GM19240 (cell line): ENCODE measurements around the gene KDM4D.
"Not testable (repeated sequence)": the region's sequence is repeated elsewhere in the genome, so short reads cannot be mapped to it uniquely, and the experiment has no call there.

Experiments
- DNase-seq: peaks from one replicate; pipeline ENCODE4 v3.0.0; 2011; ENCODE audit warnings: low spot score; ENCODE audit not compliant: insufficient read length

Gene KDM4D

DNA sequence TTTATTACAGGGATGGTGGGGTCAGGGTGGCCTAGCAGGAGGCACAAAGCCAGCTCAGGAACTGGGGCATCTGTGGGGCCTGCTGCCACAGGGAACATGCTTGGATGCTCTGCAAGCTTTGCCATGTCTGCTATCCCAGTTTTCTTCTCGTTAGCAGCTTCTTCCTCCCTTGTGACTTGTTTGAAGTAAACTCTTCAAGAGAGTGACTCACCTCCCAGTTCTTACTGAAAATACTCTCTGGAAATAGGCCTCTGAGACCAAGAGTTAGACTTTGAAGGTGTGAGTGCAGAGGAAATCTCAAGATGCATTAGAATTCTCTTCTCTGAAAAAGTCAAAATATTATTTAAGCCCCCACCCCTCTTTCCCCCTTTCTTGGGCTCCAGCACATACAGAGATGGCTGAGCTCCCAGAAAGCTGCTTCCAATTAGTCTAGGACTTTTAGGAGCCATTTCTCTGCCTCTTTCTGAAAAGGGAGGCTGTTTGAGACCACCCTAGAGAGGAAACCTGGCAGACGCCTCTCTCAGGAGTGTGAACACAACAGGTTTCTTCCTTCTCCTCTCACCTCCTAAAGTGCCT lies 15.3 kb upstream of the KDM4D start:
- no peak for DNase-seq

DNA sequence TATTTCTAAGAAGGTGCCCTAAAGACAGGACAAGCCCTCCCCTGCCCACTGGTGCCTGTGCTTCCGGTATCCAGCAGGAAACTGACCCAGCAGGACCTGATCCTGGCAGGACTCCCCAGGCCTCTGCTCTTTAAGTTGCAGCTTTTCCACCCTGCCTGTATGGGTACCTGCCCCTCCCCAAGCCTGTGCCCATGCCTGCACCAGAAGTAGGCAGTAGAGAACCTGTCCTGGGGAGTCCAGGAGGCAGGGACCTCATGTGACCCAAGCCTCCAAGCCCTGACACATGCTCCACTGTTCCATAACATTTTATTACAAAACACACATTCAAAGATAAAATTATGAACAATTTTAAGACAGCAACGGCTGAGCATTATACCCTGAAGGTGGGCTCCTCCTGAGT lies 14.3 kb upstream of the KDM4D start:
- DNase-seq: no peak

DNA sequence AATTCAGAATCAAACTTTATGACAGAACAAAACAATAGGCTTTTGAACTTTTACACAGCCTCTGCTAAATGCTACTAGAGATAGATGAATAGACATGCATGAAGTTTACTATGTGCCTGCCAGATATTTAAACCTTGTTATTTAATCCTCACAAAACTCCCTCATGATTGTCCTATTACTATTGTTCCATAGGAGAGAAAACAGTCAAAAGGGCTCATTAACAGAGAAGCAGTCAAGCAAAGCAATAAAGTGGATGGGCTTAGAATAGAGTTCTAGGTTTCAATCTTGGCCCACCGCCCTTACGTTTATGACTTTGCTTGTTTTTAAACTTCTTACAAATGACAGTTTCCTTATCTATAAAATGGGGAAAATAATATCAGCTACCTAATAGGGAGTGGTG lies 13.0 kb upstream of the KDM4D start:
- DNase-seq: no peak

DNA sequence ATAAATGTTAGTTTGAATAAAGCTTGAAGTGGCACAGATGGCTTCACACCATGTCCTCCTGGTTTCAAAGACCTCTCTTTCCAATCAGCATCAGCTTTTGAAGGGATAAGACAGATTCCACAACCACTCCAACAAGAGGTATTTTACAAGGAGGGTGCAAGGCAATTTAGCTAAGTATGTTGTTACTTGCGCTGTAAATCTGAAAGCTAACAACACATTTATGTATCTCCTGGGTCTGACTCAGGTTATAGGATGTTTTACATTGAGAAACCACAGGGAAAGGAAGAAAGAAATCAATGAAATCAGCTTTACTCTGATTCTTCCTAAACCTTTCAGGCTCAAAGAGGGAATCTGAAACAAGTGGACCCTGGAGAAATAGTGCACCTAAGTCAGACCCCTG lies 12.3 kb upstream of the KDM4D start:
- DNase-seq: no peak

DNA sequence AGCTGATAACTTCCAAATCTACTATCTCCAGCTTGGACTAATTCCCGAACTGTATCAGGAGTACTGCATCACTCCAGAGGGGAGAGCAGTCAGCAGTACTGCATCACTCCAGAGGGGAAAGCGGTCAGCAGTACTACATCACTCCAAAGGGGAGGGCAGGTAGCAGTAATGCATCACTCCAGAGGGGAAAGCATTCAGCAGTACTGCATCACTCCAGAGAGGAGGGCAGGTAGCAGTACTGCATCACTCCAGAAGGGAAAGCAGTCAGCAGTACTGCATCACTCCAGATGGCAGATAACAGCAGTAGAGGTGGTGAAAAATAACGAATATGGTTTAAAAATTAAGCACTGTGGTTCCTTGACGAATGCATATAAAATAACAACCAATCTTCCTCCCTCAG lies 8.6 kb upstream of the KDM4D start:
- DNase-seq: no peak

DNA sequence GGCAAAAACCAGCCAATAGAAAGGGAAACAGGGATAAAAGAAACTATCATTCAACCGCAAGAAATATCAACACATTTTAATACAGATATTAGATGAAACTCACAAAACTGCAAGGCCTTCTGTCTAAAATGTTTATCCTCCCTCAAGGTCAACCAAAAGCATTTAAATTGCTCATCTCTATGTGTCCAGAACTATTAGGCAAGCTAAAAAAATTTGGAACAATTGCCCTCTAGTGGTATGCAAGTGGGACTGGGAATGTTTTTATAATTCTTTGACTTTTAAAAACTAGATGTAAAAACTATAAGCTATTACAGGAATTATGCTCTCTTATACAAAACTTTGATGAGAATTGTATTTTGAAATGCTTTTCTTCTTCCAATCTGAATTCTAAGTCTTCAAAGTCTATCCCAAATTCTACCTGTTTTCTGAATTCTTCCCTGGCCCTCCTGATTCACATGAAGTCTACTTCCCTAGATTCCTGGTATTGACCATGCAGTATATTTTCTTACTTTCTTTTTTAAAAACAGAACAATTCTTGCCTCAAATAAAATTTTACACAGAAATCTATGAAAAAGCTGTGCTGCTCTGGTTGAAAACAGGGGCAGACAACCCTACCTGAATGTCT lies 5.1 kb upstream of the KDM4D start:
- no peak for DNase-seq

DNA sequence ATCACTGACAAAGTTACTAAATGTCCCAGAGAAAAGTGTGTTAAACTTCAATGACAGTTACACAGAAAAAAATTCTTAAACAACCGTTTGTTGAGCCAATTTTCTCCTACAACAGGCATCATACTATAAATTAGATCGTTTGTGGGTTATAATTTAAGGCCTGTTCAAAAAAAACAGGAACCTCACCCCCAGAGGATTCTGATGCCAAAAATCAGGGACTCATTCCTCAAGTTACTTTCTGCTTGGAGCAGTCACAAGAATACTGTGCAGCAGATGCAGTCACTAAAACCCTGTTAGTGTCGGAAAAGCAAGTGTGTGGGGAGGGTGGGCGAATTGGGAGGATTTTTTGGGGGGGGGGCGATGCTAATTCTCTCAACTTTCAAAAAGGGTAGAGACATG lies 810 bp upstream of the KDM4D start:
- no peak for DNase-seq

DNA sequence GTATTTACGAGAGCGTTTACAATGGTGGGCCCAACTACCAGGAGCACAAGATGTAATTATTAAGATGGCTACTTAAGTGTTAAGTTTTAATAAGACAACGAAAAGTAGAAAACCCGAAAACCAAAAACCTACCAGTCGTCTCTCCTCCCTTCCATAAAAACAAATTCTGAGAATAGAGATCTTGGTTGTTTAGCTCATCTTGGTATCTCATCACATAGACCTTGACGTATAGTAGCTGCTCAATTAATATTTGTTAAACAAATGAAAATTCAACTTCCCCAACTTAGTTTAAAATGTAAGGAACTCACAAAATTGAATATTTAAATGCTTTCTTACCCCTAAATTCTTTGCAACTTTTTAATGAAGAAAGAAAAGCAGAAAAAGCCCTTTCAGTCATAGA lies 669 bp downstream of the KDM4D start:
- no peak for DNase-seq

DNA sequence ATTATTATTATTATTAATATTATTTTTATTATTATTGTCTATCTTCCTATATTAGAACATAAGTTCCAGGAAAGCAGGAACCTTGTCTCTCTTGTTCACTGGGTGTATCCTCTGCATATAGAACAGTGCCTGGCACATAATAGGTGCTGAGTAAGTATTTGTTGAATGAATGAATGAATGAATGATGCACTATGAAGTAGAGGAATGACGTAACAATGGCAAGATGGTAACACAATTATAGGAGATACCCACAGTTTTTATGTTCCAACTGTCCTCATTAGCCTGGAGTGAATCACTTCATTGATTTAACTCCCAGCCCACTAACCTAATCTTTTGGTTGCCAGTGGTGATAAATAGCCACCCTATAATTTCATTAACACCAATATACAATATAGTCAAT lies 2.1 kb downstream of the KDM4D start:
- no peak for DNase-seq

DNA sequence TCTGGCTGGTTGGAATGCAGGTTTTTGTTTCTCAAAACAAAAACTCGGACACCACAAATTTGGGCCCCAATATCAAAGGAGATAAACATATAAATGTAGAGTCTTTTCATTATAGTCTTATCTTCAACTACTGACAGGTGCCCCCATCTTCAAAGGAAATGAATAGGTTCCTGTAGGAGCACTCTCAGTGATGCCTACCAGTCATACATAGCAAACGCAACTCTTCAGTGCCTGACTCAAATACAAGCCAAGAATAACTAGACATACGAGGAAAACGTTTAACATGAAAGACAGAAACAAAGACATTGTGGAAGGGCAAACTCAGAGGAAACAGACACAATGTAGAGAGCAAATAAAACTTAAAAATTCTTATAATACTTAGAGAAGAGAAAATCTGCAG lies 13.9 kb downstream of the KDM4D start:
- no peak for DNase-seq

DNA sequence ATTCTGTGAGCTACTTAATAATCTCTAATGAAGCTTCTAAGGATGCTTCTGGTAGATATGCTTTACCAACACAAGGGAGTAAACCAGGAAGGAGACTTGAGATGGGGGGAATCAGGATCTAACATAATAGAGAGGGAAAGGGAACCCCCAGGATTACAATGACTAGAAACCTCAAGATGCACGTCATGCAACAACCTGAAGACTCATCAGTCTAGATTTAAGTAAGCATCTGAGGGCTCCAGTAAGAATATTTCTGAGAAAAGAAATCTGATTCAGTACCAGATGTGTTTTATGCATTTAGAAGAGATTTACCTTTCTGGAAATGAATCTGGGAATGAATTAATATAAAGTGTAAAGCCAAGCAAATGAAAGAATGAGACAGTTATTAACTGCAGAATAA lies 15.2 kb downstream of the KDM4D start:
- DNase-seq: no peak

DNA sequence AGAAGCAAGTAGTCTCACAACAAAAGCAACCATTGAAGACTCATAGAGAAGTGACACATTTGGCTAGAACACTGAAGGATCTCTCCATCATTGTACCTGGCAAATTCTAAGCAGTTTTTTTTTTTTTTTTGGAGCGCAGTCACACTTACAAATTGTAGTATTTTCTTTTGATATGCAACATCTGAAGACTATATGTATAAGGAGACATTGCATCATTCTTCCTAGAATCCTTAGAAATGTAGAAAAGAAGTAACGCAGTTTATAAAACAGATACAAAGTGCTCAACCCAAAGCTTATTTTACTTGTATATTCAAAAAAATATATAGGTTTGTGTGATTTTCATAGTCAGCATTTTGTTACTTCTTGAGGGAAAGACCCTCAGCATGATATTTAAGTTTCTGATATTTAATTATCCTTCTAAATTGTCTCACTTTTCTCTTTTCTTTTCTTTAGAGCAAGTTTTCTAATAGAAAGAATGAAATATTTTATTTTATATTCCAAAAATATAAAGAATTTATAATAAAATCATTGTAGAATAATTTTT lies 20.0 kb downstream of the KDM4D start:
- DNase-seq: no peak

DNA sequence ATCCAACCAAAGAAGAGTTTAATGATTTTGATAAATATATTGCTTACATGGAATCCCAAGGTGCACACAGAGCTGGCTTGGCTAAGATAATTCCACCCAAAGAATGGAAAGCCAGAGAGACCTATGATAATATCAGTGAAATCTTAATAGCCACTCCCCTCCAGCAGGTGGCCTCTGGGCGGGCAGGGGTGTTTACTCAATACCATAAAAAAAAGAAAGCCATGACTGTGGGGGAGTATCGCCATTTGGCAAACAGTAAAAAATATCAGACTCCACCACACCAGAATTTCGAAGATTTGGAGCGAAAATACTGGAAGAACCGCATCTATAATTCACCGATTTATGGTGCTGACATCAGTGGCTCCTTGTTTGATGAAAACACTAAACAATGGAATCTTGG lies 23.9 kb downstream of the KDM4D start:
- DNase-seq: no peak

DNA sequence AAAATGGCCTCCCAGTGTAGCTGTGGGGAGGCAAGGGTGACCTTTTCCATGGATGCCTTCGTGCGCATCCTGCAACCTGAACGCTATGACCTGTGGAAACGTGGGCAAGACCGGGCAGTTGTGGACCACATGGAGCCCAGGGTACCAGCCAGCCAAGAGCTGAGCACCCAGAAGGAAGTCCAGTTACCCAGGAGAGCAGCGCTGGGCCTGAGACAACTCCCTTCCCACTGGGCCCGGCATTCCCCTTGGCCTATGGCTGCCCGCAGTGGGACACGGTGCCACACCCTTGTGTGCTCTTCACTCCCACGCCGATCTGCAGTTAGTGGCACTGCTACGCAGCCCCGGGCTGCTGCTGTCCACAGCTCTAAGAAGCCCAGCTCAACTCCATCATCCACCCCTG lies 24.8 kb downstream of the KDM4D start:
- no peak for DNase-seq

DNA sequence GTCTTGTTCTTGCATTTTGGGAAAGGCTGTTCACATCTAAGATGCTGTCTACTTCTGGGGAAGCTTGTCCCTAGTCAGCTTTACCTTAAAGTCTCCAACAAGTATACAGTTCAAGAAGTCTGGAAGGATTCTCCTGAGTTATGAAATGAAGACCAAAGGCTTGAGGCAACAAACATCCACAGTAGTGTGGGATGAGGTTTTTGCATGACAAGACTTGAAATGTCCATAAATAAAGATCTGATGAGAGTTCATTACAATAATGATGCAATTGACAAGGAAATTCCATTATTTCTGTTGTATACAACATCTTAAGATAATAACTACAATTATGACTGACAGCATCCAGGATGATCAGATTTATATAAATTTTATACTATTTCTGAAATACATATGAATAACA lies 30.2 kb downstream of the KDM4D start:
- no peak for DNase-seq

DNA sequence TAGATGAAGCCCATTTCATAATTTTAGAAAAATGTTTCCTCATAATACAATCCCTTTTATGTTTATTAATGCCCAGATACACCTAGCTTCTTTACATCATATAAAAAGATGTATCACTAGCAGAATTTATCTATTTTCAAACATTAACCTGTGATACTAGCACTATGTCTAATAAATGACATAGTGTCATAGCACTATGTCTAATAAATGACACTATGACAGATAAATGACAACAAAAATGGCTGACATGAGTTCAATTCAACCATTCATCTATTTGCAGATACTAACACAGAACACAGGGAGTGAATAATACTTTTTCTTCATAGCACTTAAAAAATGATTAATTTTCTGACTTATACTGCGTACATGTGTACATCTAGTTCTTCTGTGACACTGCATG lies 32.1 kb downstream of the KDM4D start:
- DNase-seq: no peak

DNA sequence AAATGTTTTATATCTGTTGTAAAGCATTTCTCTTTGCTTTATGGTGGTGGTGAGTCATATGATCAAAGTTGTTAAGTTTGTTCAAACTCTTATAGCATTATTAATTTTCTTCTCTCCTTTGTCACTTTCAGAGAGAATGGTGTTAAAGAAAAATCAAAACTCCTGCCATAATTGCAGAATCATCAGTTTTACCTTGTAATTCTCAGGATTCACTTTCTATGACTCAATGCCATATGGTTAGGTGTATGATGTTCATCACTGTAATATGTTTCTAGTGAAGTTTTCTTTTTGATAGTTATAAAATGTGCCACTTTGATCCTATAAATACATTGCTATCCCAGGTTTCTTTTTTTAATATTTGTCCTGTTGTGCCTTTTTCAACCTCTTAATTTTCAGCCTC lies 37.9 kb downstream of the KDM4D start:
- DNase-seq: no peak

DNA sequence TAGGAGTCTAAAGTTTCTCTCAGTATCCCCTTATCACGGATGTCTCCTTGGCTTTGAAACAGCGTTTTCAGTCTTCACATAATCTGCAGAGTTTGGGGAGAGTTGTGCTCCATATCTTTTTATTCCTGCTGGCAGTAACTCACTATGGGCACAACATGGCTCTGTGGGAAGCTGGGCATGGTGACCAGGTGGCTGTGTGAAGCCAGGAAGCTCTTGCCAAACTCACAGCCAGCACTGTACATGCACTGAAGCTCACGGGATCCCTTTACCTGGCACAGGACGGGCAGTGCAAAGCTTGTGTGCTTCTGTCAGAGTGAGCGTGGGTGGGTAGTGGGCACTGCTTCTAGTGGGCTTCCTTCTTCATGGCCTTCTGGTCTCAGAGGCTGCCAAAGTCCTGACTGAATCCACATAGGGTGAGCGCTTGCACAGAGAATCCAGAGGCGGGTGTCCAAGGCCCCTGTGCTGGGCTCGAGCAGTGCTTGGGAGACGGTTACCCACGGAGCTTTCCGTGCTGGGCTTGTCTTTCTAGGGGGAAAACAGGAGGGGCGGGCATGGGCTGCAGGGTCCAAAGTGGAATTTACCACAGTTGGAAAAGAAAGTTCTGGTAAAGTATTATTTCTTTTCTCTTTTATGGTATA lies 40.8 kb downstream of the KDM4D start:
- no peak for DNase-seq

DNA sequence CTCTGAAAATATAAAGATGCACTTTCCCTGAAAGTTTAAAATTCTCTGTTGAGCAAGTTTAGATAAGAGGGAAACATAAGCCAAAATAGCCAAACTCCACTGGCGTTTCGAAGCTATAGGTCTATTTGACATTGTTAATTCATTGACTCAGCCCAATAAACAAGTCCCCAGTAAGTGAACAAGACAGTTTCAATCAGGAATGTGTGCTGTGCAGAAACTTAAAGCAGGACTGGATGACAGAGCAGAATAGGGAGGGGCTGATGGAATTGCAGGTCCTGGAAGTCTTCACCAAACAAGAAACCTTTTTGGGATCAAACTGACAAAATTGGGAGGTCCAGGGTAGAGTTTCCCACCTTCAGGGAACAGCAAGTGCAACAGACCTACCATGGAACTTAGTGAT lies 42.6 kb downstream of the KDM4D start:
- no peak for DNase-seq

DNA sequence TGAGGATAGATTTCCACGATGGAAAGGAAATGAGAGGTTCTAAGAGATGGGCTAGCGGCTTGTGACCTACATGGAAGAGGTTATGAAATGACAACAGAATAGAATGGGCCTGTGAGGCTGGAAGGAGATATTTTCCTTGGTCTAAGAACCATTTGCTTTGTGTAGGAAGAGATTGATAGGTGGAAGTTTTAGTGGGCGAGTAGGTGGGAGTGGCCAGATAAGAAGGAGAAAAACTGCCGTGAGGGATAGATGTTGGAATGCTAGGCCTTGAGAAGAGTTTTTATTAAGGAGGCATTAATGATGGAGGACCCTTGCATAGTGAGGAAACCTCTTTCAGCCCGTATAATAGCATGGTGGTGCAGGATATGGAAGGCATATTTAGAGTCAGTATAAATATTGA lies 48.0 kb downstream of the KDM4D start:
- not testable (repeated sequence) for DNase-seq

DNA sequence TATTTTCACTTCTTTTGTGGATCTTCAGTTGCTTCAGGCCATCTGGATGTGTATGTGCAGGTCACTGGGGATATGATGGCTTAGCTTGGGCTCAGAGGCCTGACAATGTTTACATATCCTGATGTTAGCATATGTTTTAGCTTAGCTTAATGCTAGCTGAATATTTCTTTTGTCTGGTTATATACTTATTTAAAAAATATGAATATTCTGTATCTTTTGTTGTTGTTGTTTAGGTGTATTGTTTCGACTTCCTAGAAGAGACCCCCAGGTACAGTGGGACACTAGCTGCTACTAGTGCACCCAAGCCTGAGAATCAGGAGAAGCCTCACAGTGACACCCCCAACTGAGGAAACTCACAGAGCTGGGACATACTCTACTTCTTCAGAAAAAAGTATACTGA lies 51.4 kb downstream of the KDM4D start, which contains the start of gene KDM4E:
KDM4E (plus strand) TSS at position 301 of the 400 bp plus-strand sequence. CDS start 300 bp downstream, outside the sequence.
- DNase-seq: no peak

DNA sequence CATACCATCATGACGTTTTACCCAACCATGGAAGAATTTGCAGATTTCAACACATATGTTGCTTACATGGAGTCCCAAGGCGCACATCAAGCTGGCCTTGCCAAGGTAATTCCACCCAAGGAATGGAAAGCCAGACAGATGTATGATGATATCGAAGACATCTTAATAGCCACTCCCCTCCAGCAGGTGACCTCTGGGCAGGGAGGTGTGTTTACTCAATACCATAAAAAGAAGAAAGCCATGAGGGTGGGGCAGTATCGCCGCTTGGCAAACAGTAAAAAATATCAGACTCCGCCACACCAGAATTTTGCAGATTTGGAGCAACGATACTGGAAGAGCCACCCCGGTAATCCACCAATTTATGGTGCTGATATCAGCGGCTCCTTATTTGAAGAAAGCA lies 52.1 kb downstream of the KDM4D start:
- DNase-seq: not testable (repeated sequence)

DNA sequence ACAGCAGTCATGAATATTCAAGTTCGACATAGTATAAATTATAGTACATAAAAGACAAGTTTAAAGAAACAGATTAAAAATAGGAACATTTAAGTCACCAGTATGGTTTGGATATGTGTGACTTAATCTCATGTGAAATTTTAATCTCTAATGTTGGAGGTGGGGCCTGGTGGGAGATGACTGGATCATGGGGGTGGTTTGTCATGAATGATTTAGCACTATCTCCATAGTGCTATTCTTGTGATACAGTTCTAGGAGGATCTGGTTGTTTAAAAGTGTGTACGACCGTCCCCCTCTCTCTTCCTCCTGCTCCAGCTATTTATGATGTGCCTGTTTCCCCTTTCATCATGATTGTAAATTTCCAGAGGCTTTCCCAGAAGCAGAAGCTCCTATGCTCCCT lies 54.8 kb downstream of the KDM4D start:
- DNase-seq: no peak
